ENCODE results near the gene MAEA. TPM values are rescaled to one million over a fixed set of nuclear protein-coding genes. Genes with fewer than 3 reads are reported as not detected.

MAEA gene
- total RNA-seq, 1 donor from 2014 or later, result 74.0 TPM

DNA sequence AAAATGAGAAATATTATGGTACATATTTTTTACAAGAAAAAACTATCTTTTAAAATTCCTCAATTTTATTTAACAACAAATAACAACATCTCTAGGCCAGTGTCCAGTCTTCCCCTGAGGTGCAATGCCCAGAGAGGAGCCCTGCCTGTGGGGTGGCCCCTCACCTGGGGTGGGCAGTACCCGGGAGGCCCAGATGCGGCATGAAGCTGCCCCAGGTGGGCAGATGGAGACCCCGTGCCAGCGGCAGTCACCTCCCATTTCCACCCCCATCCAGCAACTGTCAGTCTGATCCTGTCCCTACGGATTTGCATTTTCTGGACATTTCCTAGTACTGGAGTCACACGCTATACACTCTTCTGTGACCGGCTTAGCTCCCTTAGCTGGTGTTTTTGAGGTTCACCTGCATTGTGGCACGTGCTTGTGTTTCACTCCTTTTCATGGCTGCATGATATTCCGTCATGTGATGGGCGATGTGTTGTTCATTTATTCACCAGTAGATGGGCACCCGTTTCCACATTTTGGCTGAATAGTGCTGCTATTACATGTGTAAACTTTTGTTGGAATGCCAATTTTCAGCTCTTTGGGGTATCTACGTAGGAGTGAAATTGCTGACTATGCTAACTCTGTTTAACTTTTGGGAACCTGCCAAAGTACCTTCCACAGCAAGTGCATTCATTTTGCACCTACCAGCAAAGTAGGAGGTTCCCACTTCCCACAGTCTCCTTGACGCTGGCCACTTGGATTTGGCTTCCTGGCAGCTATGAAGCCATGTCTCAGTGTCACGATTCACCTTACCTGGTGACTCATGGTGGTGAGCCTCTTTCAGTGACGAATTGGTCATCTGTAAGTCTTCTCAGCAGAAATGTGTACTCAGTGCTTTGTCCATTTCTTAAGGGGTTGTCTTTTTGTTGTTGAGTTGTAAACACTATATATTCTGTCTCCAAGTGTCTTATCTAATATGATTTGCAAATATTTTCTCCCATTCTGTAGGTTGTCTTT, 11.7 kb upstream of the MAEA start:
- Mint-ChIP-seq H3K27me3 (ENCODE audit: low read depth) (peaks cover 6% of the 10 kb centered on the region), H3K9me3 (peaks cover 3% of the 10 kb centered on the region), H3K27ac (ENCODE audit: unreplicated experiment) (no peak overlapping the region), H3K36me3 (ENCODE audit: low read depth) (no peaks in the 10 kb centered on the region), H3K4me1 (no peaks in the 10 kb centered on the region), H3K4me3 (no peak overlapping the region)
- no peak for DNase-seq (ENCODE audit: low read depth, low spot score)
- TF ChIP-seq, protein P1, sequence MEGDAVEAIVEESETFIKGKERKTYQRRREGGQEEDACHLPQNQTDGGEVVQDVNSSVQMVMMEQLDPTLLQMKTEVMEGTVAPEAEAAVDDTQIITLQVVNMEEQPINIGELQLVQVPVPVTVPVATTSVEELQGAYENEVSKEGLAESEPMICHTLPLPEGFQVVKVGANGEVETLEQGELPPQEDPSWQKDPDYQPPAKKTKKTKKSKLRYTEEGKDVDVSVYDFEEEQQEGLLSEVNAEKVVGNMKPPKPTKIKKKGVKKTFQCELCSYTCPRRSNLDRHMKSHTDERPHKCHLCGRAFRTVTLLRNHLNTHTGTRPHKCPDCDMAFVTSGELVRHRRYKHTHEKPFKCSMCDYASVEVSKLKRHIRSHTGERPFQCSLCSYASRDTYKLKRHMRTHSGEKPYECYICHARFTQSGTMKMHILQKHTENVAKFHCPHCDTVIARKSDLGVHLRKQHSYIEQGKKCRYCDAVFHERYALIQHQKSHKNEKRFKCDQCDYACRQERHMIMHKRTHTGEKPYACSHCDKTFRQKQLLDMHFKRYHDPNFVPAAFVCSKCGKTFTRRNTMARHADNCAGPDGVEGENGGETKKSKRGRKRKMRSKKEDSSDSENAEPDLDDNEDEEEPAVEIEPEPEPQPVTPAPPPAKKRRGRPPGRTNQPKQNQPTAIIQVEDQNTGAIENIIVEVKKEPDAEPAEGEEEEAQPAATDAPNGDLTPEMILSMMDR (conservative IDR thresholded peaks at IDR 0.05), result peak; percentile 24

DNA sequence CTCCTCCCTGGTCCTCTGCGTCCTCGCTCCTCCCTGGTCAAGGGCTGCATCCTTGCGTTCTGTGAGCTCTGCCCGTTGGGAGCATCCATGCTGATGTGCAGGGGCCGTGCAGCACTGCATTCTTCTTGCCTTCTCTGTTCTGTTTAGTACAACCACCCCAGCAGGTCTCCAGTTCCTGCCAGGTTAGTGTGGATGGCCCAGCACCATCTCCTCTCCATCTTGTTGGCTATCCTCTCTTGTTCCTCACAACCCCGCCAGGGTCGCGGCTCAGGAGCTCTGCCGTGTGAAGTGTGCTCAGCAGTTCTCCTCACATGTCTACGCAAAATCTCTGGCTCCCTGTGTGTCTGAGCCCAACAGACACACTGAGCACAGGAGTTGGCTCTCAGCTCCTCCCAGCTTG, 10.4 kb upstream of the MAEA start:
- H3K27ac Mint-ChIP-seq (ENCODE audit: unreplicated experiment), result no peak overlapping the region
- DNase-seq (ENCODE audit: low read depth, low spot score), result no peak
- H3K27me3 Mint-ChIP-seq (ENCODE audit: low read depth), result peaks cover 6% of the 10 kb centered on the region
- H3K4me3 Mint-ChIP-seq, result no peak overlapping the region
- TF ChIP-seq, protein P1 (conservative IDR thresholded peaks at IDR 0.05), result no peak
- H3K4me1 Mint-ChIP-seq, result no peaks in the 10 kb centered on the region
- no peaks in the 10 kb centered on the region for H3K36me3 Mint-ChIP-seq (ENCODE audit: low read depth)
- peaks cover 3% of the 10 kb centered on the region for H3K9me3 Mint-ChIP-seq

DNA sequence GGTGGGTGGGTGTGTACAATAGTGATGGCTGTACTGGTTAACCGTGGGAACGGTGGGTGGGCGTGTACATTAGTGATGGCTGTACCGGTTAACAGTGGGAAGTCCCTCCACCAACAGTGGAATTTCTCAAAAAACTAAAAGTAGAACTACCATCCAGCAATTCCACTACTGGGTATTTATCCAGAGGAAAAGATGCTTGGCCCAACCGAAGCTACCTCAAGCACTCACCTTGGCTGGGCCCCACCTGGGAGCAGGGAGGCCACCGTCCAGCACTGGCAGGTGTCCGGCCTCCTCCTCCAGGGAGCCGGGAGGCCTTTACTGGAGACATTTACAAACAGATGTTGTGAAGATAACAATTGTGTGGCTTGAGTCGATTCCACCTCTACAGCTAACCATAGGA, 6.0 kb upstream of the MAEA start:
- Mint-ChIP-seq H3K4me3 (no peak overlapping the region), H3K4me1 (peaks cover 5% of the 10 kb centered on the region), H3K9me3 (peaks cover 8% of the 10 kb centered on the region), H3K36me3 (ENCODE audit: low read depth) (peaks cover 4% of the 10 kb centered on the region), H3K27me3 (ENCODE audit: low read depth) (peaks cover 6% of the 10 kb centered on the region), H3K27ac (ENCODE audit: unreplicated experiment) (no peak overlapping the region)
- DNase-seq (ENCODE audit: low read depth, low spot score), result no peak
- TF ChIP-seq, protein P1 (conservative IDR thresholded peaks at IDR 0.05), result no peak

DNA sequence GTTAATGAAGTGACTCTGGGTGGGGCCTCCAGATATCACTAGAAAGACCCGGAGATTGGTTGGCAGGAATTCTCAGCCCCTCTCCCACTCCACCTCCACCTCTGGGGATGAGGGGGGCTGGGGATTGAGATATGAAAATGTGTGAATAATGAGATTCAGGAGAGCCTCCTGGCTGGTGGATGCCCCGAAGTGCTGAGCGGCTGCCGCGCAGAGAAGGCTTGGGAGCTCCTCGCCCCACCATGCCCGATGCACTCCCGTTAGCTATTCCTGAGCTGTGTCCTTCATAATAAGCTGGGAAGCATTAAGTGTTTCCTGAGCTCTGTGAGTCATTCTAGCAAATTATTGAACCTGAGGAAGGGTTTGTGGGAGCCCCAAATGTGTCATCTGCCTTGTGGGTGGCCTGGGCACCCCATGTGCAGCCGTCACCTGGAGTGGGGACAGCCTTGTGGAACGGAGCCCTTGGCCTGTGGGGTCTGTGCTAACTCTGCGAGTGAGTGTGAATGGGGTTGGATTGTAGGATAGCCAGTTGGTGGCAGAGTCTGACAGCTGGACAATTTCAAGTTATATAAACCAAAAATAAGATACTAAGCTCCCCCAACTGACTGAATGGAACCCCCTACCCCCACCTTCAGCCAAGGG, 4.4 kb upstream of the MAEA start:
- Mint-ChIP-seq H3K4me1 (peaks cover 9% of the 10 kb centered on the region), H3K27ac (ENCODE audit: unreplicated experiment) (no peak overlapping the region), H3K36me3 (ENCODE audit: low read depth) (peaks cover 4% of the 10 kb centered on the region), H3K27me3 (ENCODE audit: low read depth) (no peaks in the 10 kb centered on the region), H3K4me3 (no peak overlapping the region), H3K9me3 (peaks cover 8% of the 10 kb centered on the region)
- TF ChIP-seq, protein P1 (conservative IDR thresholded peaks at IDR 0.05), result no peak
- DNase-seq (ENCODE audit: low read depth, low spot score), result no peak

DNA sequence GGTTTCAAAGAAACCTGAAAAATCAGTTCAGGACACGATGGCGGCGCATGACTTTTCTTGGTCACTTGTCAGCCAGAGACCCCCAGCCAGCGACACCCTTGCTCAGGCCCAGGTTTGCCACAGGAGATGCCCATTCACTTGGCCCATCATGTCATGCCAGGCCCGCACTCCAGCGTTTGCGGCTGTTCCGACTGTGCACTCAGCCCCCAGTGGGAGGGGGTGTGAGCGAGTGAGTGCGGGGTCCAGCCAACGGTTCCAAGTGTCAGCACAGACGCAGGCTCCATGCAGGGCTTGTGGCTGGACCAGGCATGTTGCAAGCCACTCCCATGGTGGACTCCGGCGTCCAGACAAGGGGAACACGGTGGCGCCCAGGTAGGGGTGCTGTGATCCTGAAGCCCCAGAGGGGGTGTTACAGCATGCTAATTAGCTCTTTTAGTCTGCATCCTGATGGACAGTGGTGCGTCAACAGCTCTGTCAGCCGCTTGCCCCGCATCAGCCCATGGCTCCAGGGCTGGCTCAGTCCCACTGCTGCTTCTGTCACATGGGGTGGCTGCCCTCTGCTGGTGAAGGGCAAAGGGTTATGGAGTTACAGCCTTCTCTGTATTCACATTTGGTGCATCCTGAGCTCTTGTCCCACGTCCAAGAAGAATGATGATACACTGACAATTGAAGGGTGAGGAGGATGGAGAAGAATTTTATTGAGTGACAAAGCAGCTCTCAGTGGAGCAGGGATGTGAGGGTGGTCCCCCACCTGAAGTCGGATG, 3.7 kb upstream of the MAEA start:
- TF ChIP-seq, protein P1 (conservative IDR thresholded peaks at IDR 0.05), result no peak
- Mint-ChIP-seq H3K9me3 (peaks cover 8% of the 10 kb centered on the region), H3K4me3 (peak overlapping the region; percentile 58), H3K36me3 (ENCODE audit: low read depth) (peaks cover 4% of the 10 kb centered on the region), H3K4me1 (peaks cover 16% of the 10 kb centered on the region), H3K27ac (ENCODE audit: unreplicated experiment) (no peak overlapping the region), H3K27me3 (ENCODE audit: low read depth) (no peaks in the 10 kb centered on the region)
- DNase-seq (ENCODE audit: low read depth, low spot score), result no peak

Measured in neural crest cell (in vitro differentiated cells).